OCI-LY3 (cell line): ENCODE results near the gene KIAA1328.

Source experiments
- H2AFZ ChIP-seq: fragments of 200-600, 300-600 bp; shearing (Covaris generic); 2 replicates; pipeline ENCODE4 v1.6.0; 2014; ENCODE audit warnings: antibody characterized with exemption, low read depth, low read length
- H3K27ac ChIP-seq: fragments of 200-600, 300-600 bp; sonication (generic); 2 replicates; pipeline ENCODE4 v1.5.1; 2014; ENCODE audit warnings: mild to moderate bottlenecking, low read length, moderate library complexity, mixed read lengths
- H3K27me3 ChIP-seq: fragments of 200-600, 300-600 bp; sonication (generic); 2 replicates; pipeline ENCODE4 v1.6.1; 2014; ENCODE audit warnings: low read depth, low read length, mixed read lengths
- H3K36me3 ChIP-seq: fragments of 200-600, 300-600 bp; sonication (generic); replicated peaks from 2 replicates; pipeline ENCODE3; 2014; ENCODE audit warnings: low read depth, low read length, mixed read lengths
- H3K4me1 ChIP-seq: fragments of 300-600, 200-600 bp; sonication (generic); 2 replicates; pipeline ENCODE4 v1.6.1; 2014; ENCODE audit warnings: low read length, mixed read lengths
- H3K4me2 ChIP-seq: fragments of 200-600, 300-600 bp; sonication (generic); 2 replicates; pipeline ENCODE4 v1.6.1; 2014; ENCODE audit warnings: low read length, mixed read lengths
- H3K4me3 ChIP-seq: fragments of 300-600, 200-600 bp; sonication (generic); 2 replicates; pipeline ENCODE4 v1.5.1; 2014; ENCODE audit warnings: antibody characterized with exemption, mild to moderate bottlenecking, low read length, moderate library complexity
- H3K79me2 ChIP-seq: fragments of 300-600, 200-600 bp; shearing (Covaris generic); 2 replicates; pipeline ENCODE4 v1.6.1; 2014; ENCODE audit warnings: mild to moderate bottlenecking, low read length, mixed read lengths
- H3K9ac ChIP-seq: fragments of 300-600, 200-600 bp; shearing (Covaris generic); 2 replicates; pipeline ENCODE4 v1.6.0; 2014; ENCODE audit warnings: mild to moderate bottlenecking, low read length, moderate library complexity
- H3K9me3 ChIP-seq: fragments of 200-600, 300-600 bp; shearing (Covaris generic); 2 replicates; pipeline ENCODE4 v1.6.1; 2014; ENCODE audit warnings: low read length, mixed read lengths; ENCODE audit not compliant: insufficient read depth
- H4K20me1 ChIP-seq: fragments of 200-600, 300-600 bp; sonication (generic); 2 replicates; pipeline ENCODE4 v1.6.1; 2016; ENCODE audit warnings: low read length, mixed read lengths; ENCODE audit not compliant: insufficient read depth
- CTCF ChIP-seq: fragments of 200-600, 300-600 bp; sonication (generic); IDR thresholded peaks from 2 replicates; pipeline ENCODE4 v1.5.1; 2014; ENCODE audit warnings: antibody characterized with exemption, low read length, low read depth
- EZH2phosphoT487 ChIP-seq: fragments of 200-600 bp; shearing (Covaris generic); IDR thresholded peaks from 2 replicates; pipeline ENCODE4 v1.6.1; 2018; ENCODE audit warnings: antibody characterized with exemption, mixed run types, low read depth

Gene KIAA1328

DNA sequence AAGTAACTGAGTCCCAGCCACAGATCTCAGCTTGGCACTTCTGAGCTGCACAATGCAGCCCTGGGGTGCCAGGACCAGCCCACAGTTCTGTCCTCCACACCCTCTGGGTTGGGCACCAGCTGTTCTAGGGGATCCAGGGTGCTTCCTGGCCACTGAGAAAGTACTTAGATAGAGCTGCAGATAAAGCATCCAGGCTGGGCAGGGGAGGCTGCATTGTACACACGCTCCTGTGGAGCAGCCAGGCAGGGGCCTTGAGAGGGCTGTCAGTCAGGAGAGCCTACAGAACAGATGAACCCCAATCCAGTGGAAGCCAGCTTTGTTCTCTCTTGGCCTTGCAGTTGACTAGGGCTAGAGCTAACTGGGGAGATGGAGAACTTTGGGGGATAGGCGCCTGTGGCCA, 104.6 kb downstream of the KIAA1328 start:
- Histone ChIP-seq H3K27ac (no peak overlapping the region), H3K9ac (no peak overlapping the region), H3K79me2 (no peaks in the 10 kb centered on the region), H3K9me3 (no peaks in the 10 kb centered on the region), H3K36me3 (no peaks in the 10 kb centered on the region), H2AFZ (no peak overlapping the region), H4K20me1 (no peaks in the 10 kb centered on the region), H3K27me3 (no peaks in the 10 kb centered on the region), H3K4me3 (no peak overlapping the region), H3K4me1 (no peaks in the 10 kb centered on the region), H3K4me2 (no peak overlapping the region)
- TF ChIP-seq CTCF (no peak), EZH2phosphoT487 (no peak)

GRCh38 chr18:36934884-36935283, 106.0 kb downstream of the KIAA1328 start:
- no peaks in the 10 kb centered on the region for H3K79me2 ChIP-seq
- H3K27ac ChIP-seq = no peak overlapping the region

DNA sequence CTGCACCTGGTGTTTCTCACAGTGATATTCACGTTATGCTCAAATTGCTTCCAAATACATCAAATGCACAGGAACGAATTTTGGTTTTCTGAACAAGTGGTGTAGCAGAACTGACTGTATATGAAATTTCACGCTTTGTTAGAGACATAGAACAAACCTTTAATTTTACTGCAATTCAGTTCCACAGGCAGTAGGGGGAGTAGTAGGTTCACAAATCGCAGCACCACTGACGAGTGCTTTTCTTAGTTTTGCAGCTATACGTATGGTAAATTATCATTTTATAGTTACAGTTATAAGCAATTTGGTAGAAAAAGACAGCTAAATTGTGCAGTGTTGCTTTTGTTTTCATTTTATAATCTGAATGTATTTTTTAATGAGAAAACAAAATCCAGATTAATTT, 113.3 kb downstream of the KIAA1328 start:
- peak; percentile 85 for TF ChIP-seq CTCF
- no peak for TF ChIP-seq EZH2phosphoT487
- H3K9ac ChIP-seq = no peak overlapping the region
- H3K4me3 ChIP-seq = no peak overlapping the region
- no peak overlapping the region for H3K27ac ChIP-seq
- no peaks in the 10 kb centered on the region for H3K27me3 ChIP-seq
- H4K20me1 ChIP-seq = no peaks in the 10 kb centered on the region
- H2AFZ ChIP-seq = no peak overlapping the region
- H3K4me1 ChIP-seq = no peaks in the 10 kb centered on the region
- H3K36me3 ChIP-seq = no peaks in the 10 kb centered on the region
- H3K79me2 ChIP-seq = no peaks in the 10 kb centered on the region
- H3K4me2 ChIP-seq = no peak overlapping the region
- no peaks in the 10 kb centered on the region for H3K9me3 ChIP-seq

More at GRCh38 chr18:36934884-36935283, 106.0 kb downstream of the KIAA1328 start:
- H3K4me3 ChIP-seq = no peak overlapping the region
- no peaks in the 10 kb centered on the region for H3K27me3 ChIP-seq
- H3K9me3 ChIP-seq = no peaks in the 10 kb centered on the region
- H3K4me2 ChIP-seq = no peak overlapping the region
- no peaks in the 10 kb centered on the region for H4K20me1 ChIP-seq
- no peaks in the 10 kb centered on the region for H3K36me3 ChIP-seq
- no peaks in the 10 kb centered on the region for H3K4me1 ChIP-seq
- H2AFZ ChIP-seq = no peak overlapping the region
- no peak overlapping the region for H3K9ac ChIP-seq
- no peak for TF ChIP-seq EZH2phosphoT487
- TF ChIP-seq CTCF = no peak

GRCh38 chr18:36947820-36948348, 119.0 kb downstream of the KIAA1328 start:
- H3K4me2 ChIP-seq = no peak overlapping the region
- no peak overlapping the region for H2AFZ ChIP-seq
- TF ChIP-seq CTCF = no peak
- TF ChIP-seq EZH2phosphoT487 = no peak
- no peak overlapping the region for H3K4me3 ChIP-seq
- H3K36me3 ChIP-seq = no peaks in the 10 kb centered on the region
- no peaks in the 10 kb centered on the region for H3K79me2 ChIP-seq
- H3K27me3 ChIP-seq = no peaks in the 10 kb centered on the region
- no peak overlapping the region for H3K9ac ChIP-seq
- no peak overlapping the region for H3K27ac ChIP-seq
- no peaks in the 10 kb centered on the region for H3K4me1 ChIP-seq
- no peaks in the 10 kb centered on the region for H3K9me3 ChIP-seq
- no peaks in the 10 kb centered on the region for H4K20me1 ChIP-seq
